GM18502 (cell line): ENCODE data around the gene GALNT1.
"Not testable (repeated sequence)": the region's sequence is repeated elsewhere in the genome, so short reads cannot be mapped to it uniquely, and the experiment has no call there.

Source experiments
- ATAC-seq: cut with Tn5 transposase; IDR thresholded peaks from one replicate; pipeline ENCODE4 v1.9.1; 2021; ENCODE audit warnings: mild to moderate bottlenecking; ENCODE audit not compliant: unreplicated experiment, poor library complexity

GALNT1 gene

GRCh38 chr18:35581546-35581897, at the start of gene GALNT1:
TSS of gene GALNT1 (plus strand) at chr18:35581740. CDS start at chr18:35654663, 72,923 bp downstream.
- no peak for ATAC-seq

GRCh38 chr18:35533916-35534405, 47.6 kb upstream of the GALNT1 start:
- no peak for ATAC-seq

DNA sequence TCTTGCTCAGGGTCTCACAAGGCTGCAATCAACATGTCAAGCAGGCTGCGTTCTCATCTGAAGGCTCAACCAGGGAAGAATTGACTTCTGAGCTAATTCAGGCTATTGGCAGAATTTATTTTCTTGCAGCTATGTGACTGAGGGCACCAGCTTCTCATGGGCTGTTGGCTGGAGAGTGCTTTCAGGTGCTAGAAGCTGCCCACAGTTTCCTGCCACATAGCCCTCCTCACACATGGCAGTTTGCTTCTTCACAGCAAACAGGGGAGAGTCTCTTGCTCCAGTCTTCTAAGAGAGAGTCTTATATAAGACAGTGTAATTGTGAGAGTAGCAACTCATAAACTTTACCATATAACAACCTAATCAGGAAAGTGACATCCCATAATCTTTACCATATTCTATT, 46.2 kb upstream of the GALNT1 start:
- ATAC-seq, result no peak

- no peak for ATAC-seq
These were observed 39.2 kb upstream of the GALNT1 start for GRCh38 chr18:35542356-35542755.

DNA sequence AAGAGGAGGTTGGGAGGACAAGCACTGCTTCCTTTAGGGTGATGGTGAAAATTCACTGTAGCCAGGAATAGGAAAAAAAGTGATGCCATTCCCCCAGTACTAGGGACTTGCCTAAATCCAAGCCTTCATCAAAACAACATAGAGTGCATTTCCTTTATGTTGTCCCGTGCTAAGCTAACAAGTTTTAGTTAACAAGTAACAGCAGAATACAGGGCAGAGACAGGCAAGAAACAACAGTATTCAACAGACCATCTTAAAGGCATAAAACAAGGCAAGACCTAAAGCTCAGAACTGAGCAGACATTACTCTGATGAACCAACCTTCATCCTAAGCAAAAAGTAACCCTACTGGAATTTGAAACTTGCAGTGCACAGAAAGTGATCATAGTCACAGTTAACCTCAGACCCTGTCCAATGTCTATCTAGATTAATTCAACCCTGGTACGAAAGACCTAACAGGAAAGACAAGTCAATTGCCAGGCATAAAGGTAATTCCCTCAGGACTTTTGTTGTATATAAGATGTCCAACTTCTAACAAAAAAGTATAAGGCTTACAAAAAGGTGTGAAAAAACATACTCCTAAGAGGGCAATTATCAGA, 34.4 kb upstream of the GALNT1 start:
- no peak for ATAC-seq

- no peak for ATAC-seq
These were observed 32.0 kb upstream of the GALNT1 start for GRCh38 chr18:35549564-35549963.

GRCh38 chr18:35553300-35553699, 28.2 kb upstream of the GALNT1 start:
- no peak for ATAC-seq

DNA sequence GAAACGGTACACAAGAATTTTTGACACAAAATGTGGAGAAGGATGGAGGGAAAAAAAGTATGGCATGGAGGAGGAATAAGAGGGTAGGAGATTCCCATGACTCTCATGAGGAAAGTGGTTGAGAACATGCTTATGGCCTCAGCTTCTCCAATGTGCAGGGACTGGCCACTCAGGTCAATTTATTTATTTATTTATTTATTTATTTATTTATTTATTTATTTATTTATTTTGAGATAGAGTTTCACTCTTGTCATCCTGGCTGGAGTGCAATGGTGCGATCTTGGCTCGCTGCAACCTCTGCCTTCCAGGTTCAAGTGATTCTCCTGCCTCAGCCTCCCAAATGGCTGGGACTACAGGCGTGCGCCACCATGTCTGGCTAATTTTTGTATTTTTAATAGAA, 26.0 kb upstream of the GALNT1 start:
- ATAC-seq, result not testable (repeated sequence)

DNA sequence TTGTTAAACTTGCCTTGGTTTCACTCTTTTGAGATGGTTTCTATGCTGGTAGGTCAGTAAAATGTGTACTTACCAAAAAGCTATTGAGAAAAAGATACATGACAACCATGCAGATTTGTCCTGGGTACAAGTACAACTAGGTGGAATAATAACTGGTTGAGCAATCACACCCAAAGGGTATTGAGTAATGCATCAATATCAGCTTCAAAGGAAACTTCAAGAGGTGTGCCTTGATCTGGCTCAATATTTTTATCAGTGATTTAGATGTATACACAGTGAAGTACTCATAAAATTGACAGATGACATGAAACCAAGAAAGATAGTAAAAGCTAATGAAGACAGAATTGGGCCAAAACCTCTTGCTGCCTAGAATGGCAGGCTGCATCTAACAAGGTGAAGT, 21.7 kb upstream of the GALNT1 start:
- no peak for ATAC-seq

DNA sequence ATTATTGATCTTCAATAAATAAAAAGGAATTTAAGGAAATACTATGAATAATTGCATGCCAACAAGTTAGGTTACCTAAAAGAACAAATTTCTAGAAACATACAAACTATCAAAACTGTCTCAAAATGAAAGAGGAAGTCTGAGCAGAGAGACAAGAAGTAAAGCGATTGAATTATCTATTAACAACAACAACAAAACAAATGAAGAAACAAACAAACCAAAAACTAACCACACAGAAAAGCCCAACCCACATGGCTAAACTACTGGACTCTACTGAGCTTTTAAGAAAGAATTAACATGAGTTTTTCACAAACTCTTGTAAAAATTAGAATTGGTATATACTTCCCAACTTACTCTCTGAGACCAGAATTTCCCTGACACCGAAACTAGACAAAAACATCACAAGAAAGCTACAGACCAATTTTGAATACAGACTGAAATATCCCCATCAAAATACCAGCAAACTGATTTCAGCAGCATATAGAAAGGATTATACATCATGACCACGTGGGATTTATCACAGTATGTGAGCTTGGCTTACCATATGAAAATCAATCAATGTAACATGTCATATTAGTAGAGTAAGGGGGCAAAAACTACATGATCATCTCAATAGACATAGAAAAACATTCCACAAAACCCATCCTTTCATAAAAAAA, 16.6 kb upstream of the GALNT1 start:
- peak; percentile 80 for ATAC-seq

GRCh38 chr18:35566019-35566418, 15.5 kb upstream of the GALNT1 start:
- ATAC-seq, result no peak

DNA sequence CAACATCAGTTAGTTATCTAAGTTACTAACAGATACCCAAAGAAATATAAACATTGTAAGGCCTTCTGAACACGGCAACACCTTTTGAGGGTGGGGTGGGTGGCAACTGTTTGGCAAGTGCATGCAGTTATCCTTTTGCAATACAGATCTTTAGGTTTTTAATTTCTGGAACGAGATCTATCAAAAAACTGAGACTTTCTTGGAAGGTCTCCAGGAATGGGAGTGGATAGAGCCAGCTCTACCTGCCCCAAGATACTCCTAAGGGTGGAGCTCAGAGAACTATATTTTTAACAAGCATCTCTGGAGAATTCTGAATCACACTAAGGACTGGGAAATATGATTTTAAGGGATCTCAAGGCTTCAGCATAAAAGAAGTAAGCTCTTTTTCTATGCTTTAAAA, 11.4 kb upstream of the GALNT1 start:
- no peak for ATAC-seq

DNA sequence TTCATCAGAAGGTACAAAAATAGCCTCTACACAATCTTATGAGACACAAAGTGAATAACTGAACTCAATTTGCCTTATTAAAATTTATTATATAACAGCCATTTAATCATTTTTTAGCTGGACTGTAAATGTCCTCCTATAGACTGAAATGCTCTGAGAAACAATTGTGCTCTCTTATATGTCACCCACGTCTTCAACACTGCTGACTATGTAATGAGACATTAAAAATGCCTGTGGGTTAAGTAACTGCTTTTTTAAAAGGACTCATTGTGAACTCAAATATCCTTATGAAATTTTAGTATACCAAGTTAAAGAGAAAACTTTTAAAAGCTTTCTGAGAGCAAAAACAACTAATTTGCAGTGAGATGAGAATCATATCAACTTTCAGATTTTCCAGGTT, 10.4 kb upstream of the GALNT1 start:
- ATAC-seq, result no peak

DNA sequence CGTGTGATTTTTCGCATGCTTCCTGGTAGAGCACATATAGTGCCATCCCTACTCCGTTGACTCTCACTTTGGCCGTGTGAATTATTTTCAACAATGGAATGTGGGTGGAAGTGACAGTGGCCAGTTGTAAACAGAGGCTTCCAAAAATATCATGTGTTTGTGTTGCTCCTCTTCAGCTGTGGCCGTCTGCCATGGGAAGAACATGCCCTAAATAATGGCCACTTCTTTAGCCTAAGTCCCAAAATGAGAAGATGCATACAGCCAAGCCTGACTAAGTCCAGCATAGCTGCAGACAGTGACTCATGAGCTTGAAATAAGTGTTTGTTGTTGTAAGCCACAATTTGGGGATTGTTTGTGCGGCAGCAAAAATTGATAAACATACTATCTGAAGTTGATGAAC, 8.9 kb upstream of the GALNT1 start:
- ATAC-seq, result no peak

DNA sequence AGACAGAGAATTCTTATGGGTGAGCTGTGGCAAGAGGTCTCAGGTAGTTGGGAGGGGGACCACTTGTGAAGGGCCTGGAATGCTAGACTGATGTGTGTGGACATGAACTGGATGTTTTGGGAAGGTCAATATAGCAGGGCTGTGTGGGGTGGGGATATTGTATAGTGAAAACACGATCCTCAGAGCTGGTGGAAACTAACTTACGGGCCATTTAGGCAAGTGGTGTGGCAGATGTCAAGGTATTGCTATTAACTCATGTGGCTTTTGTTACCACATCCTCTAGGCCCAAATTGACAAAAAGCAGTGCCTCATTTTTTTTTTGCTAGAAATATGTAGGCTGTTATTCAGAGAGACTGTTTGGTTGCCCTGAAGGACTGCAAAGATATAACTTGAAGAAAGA, 8.0 kb upstream of the GALNT1 start:
- ATAC-seq, result peak; percentile 37

DNA sequence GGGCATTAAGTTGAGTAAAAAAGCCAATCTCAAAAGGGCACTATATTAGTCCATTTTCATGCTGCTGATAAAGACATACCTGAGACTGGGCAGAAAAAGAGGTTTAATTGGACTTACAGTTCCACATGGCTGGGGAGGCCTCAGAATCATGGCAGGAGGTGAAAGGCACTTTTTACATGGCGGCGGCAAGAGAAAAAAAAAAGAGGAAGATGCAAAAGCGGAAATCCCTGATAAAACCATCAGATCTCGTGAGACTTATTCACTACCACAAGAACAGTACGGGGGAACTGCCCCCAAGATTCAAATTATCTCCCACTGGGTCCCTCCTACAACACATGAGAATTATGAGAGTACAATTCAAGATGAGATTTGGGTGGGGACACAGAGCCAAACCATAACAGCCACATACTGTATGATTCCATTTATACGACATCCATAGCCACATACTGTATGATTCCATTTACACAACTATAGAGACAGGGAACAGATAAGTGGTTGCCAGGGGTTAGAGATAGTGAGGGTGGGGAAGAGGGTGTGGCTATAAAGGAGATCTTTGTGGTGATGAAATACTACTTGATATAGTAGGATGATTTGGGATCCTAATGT, 5.2 kb upstream of the GALNT1 start:
- ATAC-seq, result not testable (repeated sequence)

- peak; percentile 53 for ATAC-seq
These were observed 4.3 kb upstream of the GALNT1 start for GRCh38 chr18:35577045-35577848.

DNA sequence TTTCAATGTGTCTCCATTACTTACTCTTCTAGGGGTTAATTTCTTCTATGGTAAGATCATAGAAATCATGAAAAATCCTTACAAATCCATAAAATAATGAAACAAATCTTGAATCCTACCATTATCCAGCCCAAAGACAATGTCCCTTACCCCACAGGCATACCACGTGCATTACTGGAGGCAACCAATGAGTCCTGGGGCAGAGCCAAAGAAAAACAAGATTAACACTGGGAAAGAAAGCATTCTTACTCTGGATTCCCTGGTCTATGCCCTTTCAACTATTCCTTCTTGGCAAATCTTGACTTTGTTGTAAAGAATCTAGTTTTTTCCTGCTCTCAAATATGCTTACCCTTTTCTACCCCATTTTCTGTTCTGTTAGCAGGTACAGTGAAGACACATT, 3.1 kb upstream of the GALNT1 start:
- no peak for ATAC-seq

DNA sequence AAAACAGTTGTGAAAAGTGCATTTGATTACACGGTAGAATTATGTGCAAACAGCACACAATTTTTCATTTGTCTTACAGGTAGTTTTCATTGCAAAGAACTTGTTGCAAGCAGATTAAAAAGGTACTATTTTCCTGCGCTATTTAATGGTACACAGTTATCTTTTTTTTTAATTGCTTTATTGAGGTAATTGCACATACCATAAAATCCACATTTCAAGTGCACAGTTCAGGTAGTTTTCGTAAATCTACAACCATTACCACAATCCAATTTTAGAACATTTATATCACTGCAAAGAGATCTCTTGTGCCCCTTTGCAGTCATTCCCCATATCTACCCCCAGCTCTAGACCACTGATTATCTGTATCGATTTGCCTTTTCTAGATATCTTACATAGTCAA, 2.6 kb upstream of the GALNT1 start:
- ATAC-seq, result no peak

- ATAC-seq, result peak; percentile 57
These were observed 620 bp upstream of the GALNT1 start for GRCh38 chr18:35580701-35581539.
